CD4-positive, alpha-beta T cell (primary cell): ENCODE measurements around the gene PDE8B. TPM values are rescaled to one million over a fixed set of nuclear protein-coding genes. Genes with fewer than 3 reads are reported as not detected.

Source experiments
- ATAC-seq: fragments of 200-7000 bp; cut with Tn5 transposase; one replicate; pipeline ENCODE4 v1.10.0; 2022; ENCODE audit warnings: mild to moderate bottlenecking; ENCODE audit not compliant: poor library complexity
- CTCF ChIA-PET: fragments of 350-600 bp; sonication (Branson Sonifier 250); formaldehyde crosslinking; loops from one replicate; lab custom pipeline; 2021; ENCODE audit warnings: antibody characterized with exemption, inconsistent platforms; lab: Charles Lee
- POLR2A ChIA-PET: fragments of 350-600 bp; sonication (Branson Sonifier 250); formaldehyde crosslinking; loops from one replicate; lab custom pipeline; 2021; ENCODE audit warnings: antibody characterized with exemption, inconsistent platforms; lab: Charles Lee
- DNase-seq, 14 experiments: peaks; one replicate each; pipeline ENCODE4 v3.0.0-alpha.2; 2013 to 2020; ENCODE audit warnings: mixed read lengths in 2 of 14
- H3K27ac ChIP-seq, 2 donors: one replicate each; pipeline versions ENCODE4 v1.5.1 to v1.7.0; 2013; ENCODE audit warnings: low read length in 2 of 2, low read depth in 1 of 2, mild to moderate bottlenecking in 1 of 2
- H3K27me3 ChIP-seq, 2 experiments: 1 replicate in 1 of 2; 2 replicates in 1 of 2; pipeline versions ENCODE4 v1.6.1 to v1.7.0; 2013; ENCODE audit warnings: low read length in 2 of 2, control low read depth in 1 of 2, mild to moderate bottlenecking in 1 of 2, moderate library complexity in 1 of 2; ENCODE audit not compliant: insufficient read depth in 2 of 2, control insufficient read depth in 1 of 2
- H3K36me3 ChIP-seq: one replicate; pipeline ENCODE4 v1.6.1; 2013; ENCODE audit warnings: low read length, control low read depth; ENCODE audit not compliant: insufficient read depth
- H3K4me1 ChIP-seq: one replicate; pipeline ENCODE4 v1.6.1; 2013; ENCODE audit warnings: low read length, control low read depth; ENCODE audit not compliant: insufficient read depth
- H3K4me3 ChIP-seq: one replicate; pipeline ENCODE4 v1.5.1; 2013; ENCODE audit warnings: mild to moderate bottlenecking, low read length, moderate library complexity
- H3K9me3 ChIP-seq, 2 experiments: 1 replicate in 1 of 2; 2 replicates in 1 of 2; pipeline versions ENCODE4 v1.6.1 to v1.7.0; 2013; ENCODE audit warnings: low read length in 2 of 2, mild to moderate bottlenecking in 2 of 2, control low read depth in 1 of 2, moderate library complexity in 1 of 2; ENCODE audit not compliant: control insufficient read depth in 1 of 2, insufficient read depth in 1 of 2
- H3K27ac Mint-ChIP-seq: one replicate; pipeline ENCODE4 v1.8.0; 2020; ENCODE audit warnings: mixed read lengths
- H3K27me3 Mint-ChIP-seq: one replicate; pipeline ENCODE4 v1.8.0; 2021; ENCODE audit warnings: mixed read lengths
- H3K36me3 Mint-ChIP-seq: one replicate; pipeline ENCODE4 v1.8.0; 2021; ENCODE audit warnings: low read depth, mixed read lengths
- H3K4me1 Mint-ChIP-seq: one replicate; pipeline ENCODE4 v1.8.0; 2021; ENCODE audit warnings: low read depth, mixed read lengths
- H3K4me3 Mint-ChIP-seq: one replicate; pipeline ENCODE4 v1.8.0; 2020; ENCODE audit warnings: mild to moderate bottlenecking, mixed read lengths
- H3K9me3 Mint-ChIP-seq: one replicate; pipeline ENCODE4 v1.8.0; 2020; ENCODE audit warnings: mixed read lengths
- intact Hi-C, 2 experiments: fragments of 100-400 bp; cut with DNase I in 1 of 2; cut with micrococcal nuclease in 1 of 2; formaldehyde crosslinking; loops; one replicate each; pipeline versions ENCODE4 v1.15.1 to v1.9.0; 2023 to 2025; cut with DNase I, micrococcal nuclease
- total RNA-seq, 174 experiments: library from RNA in 2 of 174; stranded (reverse) in 2 of 174; gene quantifications; one replicate each; pipeline ENCODE4 v1.2.3 and lab custom pipeline; 2021 to 2026
- TF ChIP-seq, protein P1 (sequence below): fragments of 200-600 bp; IDR thresholded peaks from one replicate; pipeline ENCODE4 v1.8.0; 2022; ENCODE audit warnings: antibody characterized with exemption, mild to moderate bottlenecking

Gene PDE8B
- total RNA-seq, 2 experiments from 2014 or later, result 0.22 to 0.27 TPM

DNA sequence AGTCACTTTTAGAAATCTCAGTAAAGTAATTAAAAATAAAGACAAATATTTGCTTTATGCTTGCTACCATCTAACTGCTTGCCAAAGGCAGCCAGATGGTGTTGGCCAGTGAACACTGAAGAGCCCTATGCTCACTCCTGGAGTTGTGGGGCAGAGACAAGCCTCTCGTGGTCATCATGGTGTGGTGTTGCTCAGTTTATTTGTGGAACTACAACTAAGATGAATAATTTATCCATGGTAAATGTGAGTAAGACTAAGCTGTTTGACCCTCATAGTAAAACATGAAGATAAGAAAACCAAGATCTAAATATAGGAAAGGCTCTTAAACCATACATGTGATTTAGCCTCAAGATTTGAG, 100.7 kb downstream of the PDE8B start:
- H3K4me1 Mint-ChIP-seq, result no peaks in the 10 kb centered on the region
- DNase-seq (no peak), ATAC-seq (no peak)
- no peaks in the 10 kb centered on the region for H3K27me3 Mint-ChIP-seq
- peaks cover 0 to 4% of the 10 kb centered on the region in 2 experiments for H3K27me3 ChIP-seq
- CTCF ChIA-PET, result no interaction called here
- no peaks in the 10 kb centered on the region for H3K4me1 ChIP-seq
- H3K36me3 Mint-ChIP-seq, result no peaks in the 10 kb centered on the region
- H3K4me3 ChIP-seq, result no peak overlapping the region
- H3K27ac Mint-ChIP-seq, result no peak overlapping the region
- TF ChIP-seq, protein P1, sequence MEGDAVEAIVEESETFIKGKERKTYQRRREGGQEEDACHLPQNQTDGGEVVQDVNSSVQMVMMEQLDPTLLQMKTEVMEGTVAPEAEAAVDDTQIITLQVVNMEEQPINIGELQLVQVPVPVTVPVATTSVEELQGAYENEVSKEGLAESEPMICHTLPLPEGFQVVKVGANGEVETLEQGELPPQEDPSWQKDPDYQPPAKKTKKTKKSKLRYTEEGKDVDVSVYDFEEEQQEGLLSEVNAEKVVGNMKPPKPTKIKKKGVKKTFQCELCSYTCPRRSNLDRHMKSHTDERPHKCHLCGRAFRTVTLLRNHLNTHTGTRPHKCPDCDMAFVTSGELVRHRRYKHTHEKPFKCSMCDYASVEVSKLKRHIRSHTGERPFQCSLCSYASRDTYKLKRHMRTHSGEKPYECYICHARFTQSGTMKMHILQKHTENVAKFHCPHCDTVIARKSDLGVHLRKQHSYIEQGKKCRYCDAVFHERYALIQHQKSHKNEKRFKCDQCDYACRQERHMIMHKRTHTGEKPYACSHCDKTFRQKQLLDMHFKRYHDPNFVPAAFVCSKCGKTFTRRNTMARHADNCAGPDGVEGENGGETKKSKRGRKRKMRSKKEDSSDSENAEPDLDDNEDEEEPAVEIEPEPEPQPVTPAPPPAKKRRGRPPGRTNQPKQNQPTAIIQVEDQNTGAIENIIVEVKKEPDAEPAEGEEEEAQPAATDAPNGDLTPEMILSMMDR, result no peak
- intact Hi-C loops, result no loop called here
- no peaks in the 10 kb centered on the region for H3K9me3 ChIP-seq
- no peaks in the 10 kb centered on the region for H3K36me3 ChIP-seq
- POLR2A ChIA-PET, result no interaction called here
- no peak overlapping the region for H3K27ac ChIP-seq
- no peak overlapping the region for H3K4me3 Mint-ChIP-seq
- no peaks in the 10 kb centered on the region for H3K9me3 Mint-ChIP-seq

DNA sequence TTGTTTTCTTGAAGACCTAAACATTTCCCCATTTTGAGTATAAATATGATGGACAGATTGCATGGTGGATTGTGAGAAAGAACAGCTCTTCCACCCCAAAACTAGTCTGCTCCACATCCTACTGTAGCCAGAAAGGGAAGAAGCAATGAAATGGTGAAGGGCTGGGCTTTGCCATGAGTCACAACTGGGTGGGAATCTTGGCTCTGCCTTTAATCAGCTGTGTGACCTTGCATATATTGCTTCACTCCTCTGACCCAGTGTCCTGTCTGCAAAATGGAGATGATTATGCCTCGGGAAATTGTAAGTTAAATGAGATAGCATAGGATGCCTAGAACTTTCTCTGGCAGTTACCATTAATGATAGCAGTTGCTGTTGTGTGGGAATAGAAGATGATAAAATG, 101.9 kb downstream of the PDE8B start:
- CTCF ChIA-PET, result no interaction called here
- no peaks in the 10 kb centered on the region for H3K36me3 ChIP-seq
- intact Hi-C loops, result no loop called here
- Mint-ChIP-seq H3K36me3 (no peaks in the 10 kb centered on the region), H3K9me3 (no peaks in the 10 kb centered on the region), H3K27me3 (no peaks in the 10 kb centered on the region), H3K27ac (no peak overlapping the region), H3K4me3 (no peak overlapping the region), H3K4me1 (no peaks in the 10 kb centered on the region)
- no peaks in the 10 kb centered on the region for H3K9me3 ChIP-seq
- no peak overlapping the region for H3K27ac ChIP-seq
- TF ChIP-seq, protein P1, result no peak
- H3K4me3 ChIP-seq, result no peak overlapping the region
- no peaks in the 10 kb centered on the region for H3K4me1 ChIP-seq
- DNase-seq, result no peak
- H3K27me3 ChIP-seq, result peaks cover 0 to 4% of the 10 kb centered on the region in 2 experiments
- POLR2A ChIA-PET, result no interaction called here
- no peak for ATAC-seq

DNA sequence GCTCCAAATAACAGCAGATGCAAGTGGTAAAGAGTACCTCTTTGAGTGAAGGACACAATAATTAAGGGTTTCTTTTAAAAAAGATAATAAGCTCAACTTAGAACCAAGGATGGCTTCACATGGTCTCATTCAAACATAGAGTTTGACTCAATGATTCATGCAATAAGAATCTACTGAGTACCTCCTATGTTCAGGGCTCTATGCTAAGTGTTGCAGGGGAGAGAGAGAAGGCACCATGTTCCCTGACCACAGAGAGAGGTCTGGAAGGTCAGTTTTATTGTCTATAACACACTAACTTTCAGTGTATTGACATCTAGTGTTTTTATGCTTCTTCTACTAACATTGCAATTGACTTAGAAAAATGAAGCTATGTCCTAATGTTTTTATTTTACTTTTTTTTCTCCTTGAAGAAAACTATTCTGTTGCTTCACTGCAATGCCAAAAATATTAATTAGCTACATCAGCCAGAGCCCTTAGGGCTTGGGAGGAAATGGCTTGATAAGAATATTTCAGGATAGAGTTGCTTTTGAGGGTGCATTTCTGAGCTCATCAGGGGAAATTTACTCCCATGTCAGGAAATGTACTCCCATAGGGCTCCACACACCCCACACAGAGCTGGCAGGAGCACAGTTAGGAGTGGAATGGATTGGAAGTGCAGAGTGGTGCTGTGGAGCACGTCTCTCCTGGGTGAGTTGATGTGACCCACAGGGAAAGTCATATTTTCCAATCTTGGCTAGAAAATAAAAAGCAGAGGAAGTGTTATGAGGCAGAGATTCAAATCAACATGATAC, 106.6 kb downstream of the PDE8B start:
- H3K9me3 Mint-ChIP-seq, result no peaks in the 10 kb centered on the region
- CTCF ChIA-PET, result no interaction called here
- intact Hi-C loops, result no loop called here
- no peak for DNase-seq
- H3K4me1 Mint-ChIP-seq, result no peaks in the 10 kb centered on the region
- H3K36me3 ChIP-seq, result no peaks in the 10 kb centered on the region
- no peak overlapping the region for H3K27ac ChIP-seq
- TF ChIP-seq, protein P1, result no peak
- no peak for ATAC-seq
- no peak overlapping the region for H3K4me3 ChIP-seq
- no peak overlapping the region for H3K27ac Mint-ChIP-seq
- H3K36me3 Mint-ChIP-seq, result no peaks in the 10 kb centered on the region
- H3K27me3 ChIP-seq, result peaks cover 0 to 4% of the 10 kb centered on the region in 2 experiments
- no peaks in the 10 kb centered on the region for H3K9me3 ChIP-seq
- no peaks in the 10 kb centered on the region for H3K4me1 ChIP-seq
- POLR2A ChIA-PET, result no interaction called here
- H3K4me3 Mint-ChIP-seq, result no peak overlapping the region
- no peaks in the 10 kb centered on the region for H3K27me3 Mint-ChIP-seq
